Astrocyte (in vitro differentiated cells and primary cell): Measurements from ENCODE around the gene KLK3. TPM values are rescaled to one million over a fixed set of nuclear protein-coding genes. Genes with fewer than 3 reads are reported as not detected.

Experiments
- DNase-seq: peaks from one replicate; pipeline ENCODE4 v3.0.0-alpha.2; 2010; ENCODE audit warnings: low read depth
- FAIRE-seq: peaks from 2 replicates; lab custom pipeline; 2011; peaks lifted over from hg19 to GRCh38; lab: Jason Lieb, UNC
- H2AFZ ChIP-seq: 2 replicates; pipeline ENCODE4 v1.6.0; 2012; ENCODE audit warnings: low read depth, low read length, inconsistent platforms
- H3K27ac ChIP-seq: 2 replicates; pipeline ENCODE4 v1.5.1; 2011; ENCODE audit warnings: low read depth, low read length, inconsistent platforms
- H3K27me3 ChIP-seq: 2 replicates; pipeline ENCODE4 v1.6.0; 2011; ENCODE audit warnings: low read length, inconsistent platforms; ENCODE audit not compliant: insufficient read depth
- H3K36me3 ChIP-seq: 2 replicates; pipeline ENCODE4 v1.5.1; 2011; ENCODE audit warnings: low read length, inconsistent platforms; ENCODE audit not compliant: insufficient read depth
- H3K4me1 ChIP-seq: 2 replicates; pipeline ENCODE4 v1.5.1; 2011; ENCODE audit warnings: low read length, inconsistent platforms; ENCODE audit not compliant: insufficient read depth
- H3K4me2 ChIP-seq: 2 replicates; pipeline ENCODE4 v1.6.0; 2012; ENCODE audit warnings: low read length, inconsistent platforms
- H3K4me3 ChIP-seq: 2 replicates; pipeline ENCODE4 v1.5.1; 2011; ENCODE audit warnings: low read depth, mild to moderate bottlenecking, low read length, inconsistent platforms; ENCODE audit not compliant: insufficient read depth
- H3K79me2 ChIP-seq: 2 replicates; pipeline ENCODE4 v1.6.0; 2012; ENCODE audit warnings: mild to moderate bottlenecking, low read length, inconsistent platforms; ENCODE audit not compliant: insufficient read depth
- H3K9ac ChIP-seq: 2 replicates; pipeline ENCODE4 v1.6.0; 2012; ENCODE audit warnings: mild to moderate bottlenecking, low read length, inconsistent platforms
- H3K9me3 ChIP-seq: 2 replicates; pipeline ENCODE4 v1.5.1; 2012; ENCODE audit warnings: low read depth, mild to moderate bottlenecking, low read length, inconsistent platforms; ENCODE audit not compliant: insufficient read depth
- H4K20me1 ChIP-seq: 2 replicates; pipeline ENCODE4 v1.6.0; 2012; ENCODE audit warnings: low read length, inconsistent platforms; ENCODE audit not compliant: insufficient read depth
- H3K27ac Mint-ChIP-seq: one replicate; pipeline ENCODE4 v1.8.0; 2021; ENCODE audit warnings: mild to moderate bottlenecking, mixed read lengths; ENCODE audit not compliant: unreplicated experiment
- H3K27me3 Mint-ChIP-seq: one replicate; pipeline ENCODE4 v1.8.0; 2021; ENCODE audit warnings: low read depth, mixed read lengths; ENCODE audit not compliant: unreplicated experiment
- H3K36me3 Mint-ChIP-seq: one replicate; pipeline ENCODE4 v1.8.0; 2021; ENCODE audit warnings: low read depth, mixed read lengths; ENCODE audit not compliant: unreplicated experiment
- H3K4me1 Mint-ChIP-seq: one replicate; pipeline ENCODE4 v1.8.0; 2021; ENCODE audit warnings: low read depth, mixed read lengths; ENCODE audit not compliant: unreplicated experiment
- H3K4me3 Mint-ChIP-seq: one replicate; pipeline ENCODE4 v1.8.0; 2021; ENCODE audit warnings: mild to moderate bottlenecking, moderate library complexity, mixed read lengths; ENCODE audit not compliant: unreplicated experiment
- H3K9me3 Mint-ChIP-seq: one replicate; pipeline ENCODE4 v1.8.0; 2021; ENCODE audit warnings: mild to moderate bottlenecking, mixed read lengths; ENCODE audit not compliant: unreplicated experiment
- EZH2 ChIP-seq: IDR thresholded peaks from 2 replicates; pipeline ENCODE4 v1.6.1; 2012; ENCODE audit warnings: mild to moderate bottlenecking, low read length, inconsistent platforms; ENCODE audit not compliant: insufficient read depth
- total RNA-seq: library from RNA; stranded (reverse); gene quantifications from 2 replicates; pipeline ENCODE4 v1.2.1, GENCODE V29; 2021
- TF ChIP-seq, protein P1 (sequence below): IDR thresholded peaks from 2 replicates; pipeline ENCODE4 v1.5.1; 2011; ENCODE audit warnings: low read depth, mild to moderate bottlenecking, inconsistent platforms, low read length, moderate library complexity; ENCODE audit not compliant: insufficient read depth

Gene KLK3
- total RNA-seq, 1 donor from 2014 or later: not detected

DNA sequence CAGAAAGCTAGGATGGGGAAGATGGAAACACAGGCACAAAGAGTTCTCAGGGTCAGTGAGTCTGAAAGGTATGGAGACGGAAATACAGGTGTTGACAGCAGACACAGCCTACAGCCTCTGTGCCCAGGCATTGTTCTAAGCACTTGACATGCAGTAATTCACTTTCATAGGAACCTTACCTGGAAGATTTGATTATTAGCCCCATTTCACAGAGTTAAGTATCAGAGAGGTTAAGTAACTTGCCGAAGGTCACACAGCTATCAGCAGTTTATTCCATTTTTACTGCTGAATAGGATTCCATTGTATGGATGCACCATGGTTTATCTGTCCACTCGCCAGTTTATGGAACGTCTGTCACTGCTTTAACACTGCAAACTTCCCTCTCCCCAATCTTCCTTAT, 43.3 kb downstream of the KLK3 start:
- no peaks in the 10 kb centered on the region for H3K36me3 Mint-ChIP-seq
- Histone ChIP-seq H3K79me2 (no peaks in the 10 kb centered on the region), H3K4me1 (no peaks in the 10 kb centered on the region), H3K27me3 (no peaks in the 10 kb centered on the region), H3K27ac (no peak overlapping the region), H3K4me3 (no peak overlapping the region), H2AFZ (no peak overlapping the region), H3K9ac (no peak overlapping the region), H3K36me3 (no peaks in the 10 kb centered on the region), H3K9me3 (no peaks in the 10 kb centered on the region), H3K4me2 (no peak overlapping the region), H4K20me1 (no peaks in the 10 kb centered on the region)
- FAIRE-seq (no peak), DNase-seq (no peak)
- no peak overlapping the region for H3K27ac Mint-ChIP-seq
- no peak overlapping the region for H3K4me3 Mint-ChIP-seq
- H3K27me3 Mint-ChIP-seq: peaks cover 14% of the 10 kb centered on the region
- no peak for TF ChIP-seq EZH2
- TF ChIP-seq, protein P1, sequence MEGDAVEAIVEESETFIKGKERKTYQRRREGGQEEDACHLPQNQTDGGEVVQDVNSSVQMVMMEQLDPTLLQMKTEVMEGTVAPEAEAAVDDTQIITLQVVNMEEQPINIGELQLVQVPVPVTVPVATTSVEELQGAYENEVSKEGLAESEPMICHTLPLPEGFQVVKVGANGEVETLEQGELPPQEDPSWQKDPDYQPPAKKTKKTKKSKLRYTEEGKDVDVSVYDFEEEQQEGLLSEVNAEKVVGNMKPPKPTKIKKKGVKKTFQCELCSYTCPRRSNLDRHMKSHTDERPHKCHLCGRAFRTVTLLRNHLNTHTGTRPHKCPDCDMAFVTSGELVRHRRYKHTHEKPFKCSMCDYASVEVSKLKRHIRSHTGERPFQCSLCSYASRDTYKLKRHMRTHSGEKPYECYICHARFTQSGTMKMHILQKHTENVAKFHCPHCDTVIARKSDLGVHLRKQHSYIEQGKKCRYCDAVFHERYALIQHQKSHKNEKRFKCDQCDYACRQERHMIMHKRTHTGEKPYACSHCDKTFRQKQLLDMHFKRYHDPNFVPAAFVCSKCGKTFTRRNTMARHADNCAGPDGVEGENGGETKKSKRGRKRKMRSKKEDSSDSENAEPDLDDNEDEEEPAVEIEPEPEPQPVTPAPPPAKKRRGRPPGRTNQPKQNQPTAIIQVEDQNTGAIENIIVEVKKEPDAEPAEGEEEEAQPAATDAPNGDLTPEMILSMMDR: no peak
- peaks cover 2% of the 10 kb centered on the region for H3K4me1 Mint-ChIP-seq
- H3K9me3 Mint-ChIP-seq: peaks cover 12% of the 10 kb centered on the region

DNA sequence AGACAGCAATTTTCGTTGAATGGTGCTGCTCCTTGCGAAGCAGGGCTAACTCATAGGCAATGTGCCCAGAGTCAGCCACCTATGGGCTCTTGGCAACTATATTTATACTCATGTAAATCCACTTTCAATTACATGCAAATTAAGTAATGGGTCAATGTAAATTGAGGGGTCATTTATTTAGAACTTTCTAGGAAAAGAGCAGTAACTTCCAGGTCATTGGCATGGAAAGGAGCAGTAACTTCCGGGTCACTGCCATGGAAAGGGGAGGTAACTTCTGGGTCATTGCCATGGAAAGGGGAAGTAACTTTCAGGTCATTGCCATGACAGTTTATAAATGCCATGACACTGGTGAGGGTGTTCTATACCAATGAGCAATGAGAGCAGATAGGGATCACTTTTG, 44.9 kb downstream of the KLK3 start:
- Mint-ChIP-seq H3K36me3 (no peaks in the 10 kb centered on the region), H3K27me3 (peaks cover 11% of the 10 kb centered on the region), H3K4me3 (no peak overlapping the region), H3K4me1 (peaks cover 2% of the 10 kb centered on the region), H3K27ac (peak overlapping the region; percentile 66), H3K9me3 (peaks cover 5% of the 10 kb centered on the region)
- no peak for TF ChIP-seq EZH2
- TF ChIP-seq, protein P1: no peak
- no peak overlapping the region for H2AFZ ChIP-seq
- H3K4me2 ChIP-seq: no peak overlapping the region
- H3K36me3 ChIP-seq: no peaks in the 10 kb centered on the region
- no peak overlapping the region for H3K9ac ChIP-seq
- no peak overlapping the region for H3K27ac ChIP-seq
- no peaks in the 10 kb centered on the region for H3K4me1 ChIP-seq
- no peak overlapping the region for H3K4me3 ChIP-seq
- H3K27me3 ChIP-seq: no peaks in the 10 kb centered on the region
- no peaks in the 10 kb centered on the region for H3K79me2 ChIP-seq
- DNase-seq (no peak), FAIRE-seq (no peak)
- no peaks in the 10 kb centered on the region for H3K9me3 ChIP-seq
- no peaks in the 10 kb centered on the region for H4K20me1 ChIP-seq

DNA sequence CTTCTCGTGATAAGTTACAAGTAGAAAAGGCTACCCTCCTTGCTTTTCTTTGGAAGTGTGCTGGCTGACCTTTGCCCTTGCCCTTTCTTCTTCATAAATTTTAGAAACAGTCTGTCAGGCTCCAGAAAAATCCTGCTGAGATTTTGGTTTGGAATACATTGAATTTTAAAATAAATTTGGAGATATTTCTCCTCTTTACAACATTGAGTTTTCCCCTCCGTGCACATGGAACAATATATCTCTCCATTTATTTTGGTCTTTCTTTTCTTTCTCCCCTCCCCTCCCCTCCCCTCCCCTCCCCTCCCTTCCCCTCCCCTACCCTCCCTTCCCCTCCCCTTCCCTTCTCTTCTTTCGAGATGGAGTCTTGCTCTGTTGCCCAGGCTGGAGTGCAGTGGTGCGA, 47.9 kb downstream of the KLK3 start:
- H2AFZ ChIP-seq: no peak overlapping the region
- no peak overlapping the region for H3K9ac ChIP-seq
- Mint-ChIP-seq H3K4me3 (no peak overlapping the region), H3K36me3 (no peaks in the 10 kb centered on the region), H3K27ac (no peak overlapping the region), H3K9me3 (peaks cover 3% of the 10 kb centered on the region), H3K27me3 (peaks cover 26% of the 10 kb centered on the region), H3K4me1 (peaks cover 2% of the 10 kb centered on the region)
- no peak for DNase-seq
- no peak for FAIRE-seq
- no peaks in the 10 kb centered on the region for H3K4me1 ChIP-seq
- no peaks in the 10 kb centered on the region for H3K36me3 ChIP-seq
- no peak overlapping the region for H3K4me3 ChIP-seq
- no peaks in the 10 kb centered on the region for H4K20me1 ChIP-seq
- no peak for TF ChIP-seq EZH2
- TF ChIP-seq, protein P1: no peak
- H3K27ac ChIP-seq: no peak overlapping the region
- no peak overlapping the region for H3K4me2 ChIP-seq
- H3K27me3 ChIP-seq: peaks cover 2% of the 10 kb centered on the region
- H3K79me2 ChIP-seq: no peaks in the 10 kb centered on the region
- no peaks in the 10 kb centered on the region for H3K9me3 ChIP-seq
